Stimulated activated CD8-positive, alpha-beta memory T cell treated with anti-CD3 and anti-CD28 coated beads, Interleukin-15, amount 100 ng/mL, for 48 hours (primary cell): ENCODE data around the gene SCAMP2.

Experiments
- DNase-seq, 2 donors: peaks; one replicate each; pipeline ENCODE4 v3.0.0-alpha.2; 2020; ENCODE audit warnings: low read depth in 2 of 2

Gene SCAMP2

GRCh38 chr15:74858369-74858740 is 14.8 kb downstream of the SCAMP2 start:
- DNase-seq = no peak

GRCh38 chr15:74857671-74858368 is 15.3 kb downstream of the SCAMP2 start:
- DNase-seq = no peak

GRCh38 chr15:74857082-74857655 is 16.0 kb downstream of the SCAMP2 start:
- DNase-seq = no peak

- no peak for DNase-seq
These were observed 16.6 kb downstream of the SCAMP2 start for GRCh38 chr15:74856537-74856936.

GRCh38 chr15:74855857-74856256 is 17.3 kb downstream of the SCAMP2 start:
- no peak for DNase-seq

GRCh38 chr15:74854453-74855022 is 18.6 kb downstream of the SCAMP2 start:
- no peak for DNase-seq

- no peak for DNase-seq
These were observed 21.2 kb downstream of the SCAMP2 start for GRCh38 chr15:74851960-74852359.

- DNase-seq = no peak
These were observed 22.8 kb downstream of the SCAMP2 start for GRCh38 chr15:74850393-74850792.

- DNase-seq = no peak
These were observed 25.7 kb downstream of the SCAMP2 start for GRCh38 chr15:74847432-74847831.

GRCh38 chr15:74845581-74845980 is 27.6 kb downstream of the SCAMP2 start:
- peak in 1 of 2 donors; percentile 3 for DNase-seq

GRCh38 chr15:74845208-74845568 is 28.0 kb downstream of the SCAMP2 start:
- peak; percentile 36 for DNase-seq

- DNase-seq = peak in 1 of 2 donors; percentile 1
These were observed 28.6 kb downstream of the SCAMP2 start for GRCh38 chr15:74844319-74845207.

- DNase-seq = peak in 1 of 2 donors; percentile 5
These were observed 29.3 kb downstream of the SCAMP2 start for GRCh38 chr15:74843891-74844299.

- DNase-seq = no peak
These were observed 29.7 kb downstream of the SCAMP2 start for GRCh38 chr15:74843445-74843828.

GRCh38 chr15:74842581-74843444 is 30.4 kb downstream of the SCAMP2 start, which contains the start of gene ULK3:
ULK3 (minus strand) TSS chr15:74843156; CDS start chr15:74843105, 51 bp downstream.
- DNase-seq = peak; percentile 87 to 88

GRCh38 chr15:74841891-74842373 is 31.2 kb downstream of the SCAMP2 start:
- no peak for DNase-seq

- no peak for DNase-seq
These were observed 32.1 kb downstream of the SCAMP2 start for GRCh38 chr15:74840851-74841775.

GRCh38 chr15:74839526-74840395 is 33.4 kb downstream of the SCAMP2 start:
- no peak for DNase-seq
